ENCODE measurements around the gene MRAS.
"Not testable (repeated sequence)": the region's sequence is repeated elsewhere in the genome, so short reads cannot be mapped to it uniquely, and the experiment has no call there.

Gene MRAS

DNA sequence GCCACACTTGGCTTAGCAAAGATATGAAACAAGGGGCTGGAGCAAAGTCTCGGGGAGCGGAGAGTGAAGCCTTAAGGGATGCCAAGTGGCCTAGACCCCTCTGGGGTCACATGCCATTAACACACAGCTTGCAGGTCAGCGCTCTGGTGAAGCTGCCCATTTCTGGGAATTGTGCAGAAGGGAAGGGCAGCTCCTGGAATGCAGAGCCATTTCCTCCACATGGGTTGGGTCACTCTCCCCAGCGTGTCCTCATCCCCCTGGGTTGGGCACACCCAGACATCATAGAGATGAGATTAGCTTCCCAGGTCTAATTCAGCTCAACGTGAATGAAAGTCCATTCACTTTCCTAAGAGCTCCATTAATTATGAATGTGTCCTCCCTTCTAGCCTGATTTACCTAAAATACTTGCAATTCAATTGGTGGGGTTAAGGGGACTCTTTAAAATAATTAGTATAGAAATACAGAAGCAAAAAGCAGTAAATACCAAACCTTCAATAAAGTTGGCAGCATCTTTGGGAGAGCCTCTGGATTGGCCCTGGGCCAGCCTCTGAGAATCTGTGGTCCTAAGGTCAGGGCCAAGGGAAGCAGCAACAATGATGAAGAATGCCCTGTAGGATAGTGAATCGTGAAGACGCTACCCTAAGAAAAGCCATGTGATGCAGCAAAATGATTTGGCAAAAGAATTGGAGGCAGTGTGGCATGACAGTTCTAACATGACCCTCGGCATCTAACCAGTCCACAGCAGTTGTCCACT, 17.8 kb downstream of the MRAS start:
- DNase-seq = no peak

DNA sequence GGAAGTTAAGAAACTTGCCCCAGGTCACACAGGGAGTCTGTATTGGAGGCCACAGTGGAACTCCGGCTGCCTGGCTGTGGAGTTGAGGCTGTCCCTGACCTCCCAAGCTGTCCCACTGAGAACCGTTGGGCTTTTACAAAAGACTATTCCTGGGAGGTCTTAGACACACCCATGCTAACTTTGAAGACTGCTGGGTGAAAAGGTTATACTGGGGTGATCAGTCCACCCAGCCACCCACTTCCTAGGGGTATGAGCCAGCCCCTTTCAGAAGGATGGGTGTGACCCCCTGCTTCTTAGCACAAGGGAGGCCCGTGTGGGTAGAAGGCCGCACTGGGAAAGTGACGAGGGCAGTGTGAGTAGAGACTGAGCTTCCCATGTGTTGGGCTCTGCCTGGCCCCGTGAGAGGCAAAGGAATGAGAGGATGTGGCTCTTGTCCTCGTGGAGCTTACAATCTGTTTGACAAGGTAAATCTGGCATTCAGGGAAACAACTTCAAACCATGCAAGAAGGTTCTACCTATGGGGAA, 19.0 kb downstream of the MRAS start:
- DNase-seq = no peak

DNA sequence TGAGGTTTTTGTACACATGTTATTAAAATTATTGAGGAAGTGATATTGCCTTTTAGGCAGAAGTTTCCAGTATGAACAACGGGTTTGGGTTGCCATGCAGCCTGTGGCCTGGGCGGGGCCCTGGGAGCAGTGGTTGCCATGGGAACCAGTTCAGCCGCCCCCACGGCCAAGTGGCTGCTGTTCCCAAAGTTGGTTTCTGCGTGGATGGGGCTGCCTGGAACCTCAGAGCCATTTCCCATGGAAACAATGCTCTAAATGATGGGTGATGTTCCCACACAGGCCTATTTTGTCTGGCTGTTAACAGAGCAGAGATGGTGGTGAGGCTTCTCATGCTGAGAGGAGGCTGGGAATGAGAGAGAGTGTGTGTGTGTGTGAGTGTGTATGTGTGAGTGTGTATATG, 19.5 kb downstream of the MRAS start:
- DNase-seq = peak in 52 of 58 donors; percentile 11 to 91 (median 68)

DNA sequence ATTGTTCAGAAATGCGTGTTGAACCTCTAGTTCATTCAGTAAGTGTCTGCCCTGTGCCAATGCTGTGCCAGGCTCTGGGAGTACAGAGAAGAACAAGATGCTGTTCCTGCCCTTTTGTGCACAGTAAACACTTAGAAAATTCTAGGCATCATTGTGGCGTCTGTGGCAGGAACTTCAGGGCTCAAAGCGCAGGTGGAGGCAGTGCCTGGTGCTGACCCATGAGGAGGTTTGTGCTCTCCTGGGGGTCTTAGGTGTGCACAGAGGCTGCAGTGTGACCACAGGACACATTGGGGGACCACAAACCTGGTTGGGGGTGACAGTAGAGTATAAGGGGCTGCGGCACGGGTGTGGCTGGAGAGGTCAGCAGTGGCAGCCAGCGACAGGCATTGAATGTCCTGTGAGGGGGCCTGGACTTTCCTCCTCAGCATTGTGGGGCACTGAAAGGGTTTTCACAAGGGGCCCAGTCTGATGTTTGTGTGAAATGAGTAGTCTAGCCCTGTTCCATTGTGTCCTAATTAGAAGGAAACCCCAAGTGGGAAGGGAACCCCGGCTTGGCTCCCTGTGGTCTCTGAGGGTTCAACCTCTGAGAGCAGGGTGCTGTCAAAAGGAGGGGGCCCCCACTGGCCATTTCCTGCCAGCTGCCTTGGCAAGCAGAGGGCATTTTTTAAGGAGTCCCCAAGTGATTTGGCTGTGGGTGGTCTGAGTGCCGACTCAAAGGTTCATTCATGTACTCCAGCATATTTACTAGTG, 20.9 kb downstream of the MRAS start:
- peak in 29 of 58 donors; percentile 7 to 79 (median 40) for DNase-seq

DNA sequence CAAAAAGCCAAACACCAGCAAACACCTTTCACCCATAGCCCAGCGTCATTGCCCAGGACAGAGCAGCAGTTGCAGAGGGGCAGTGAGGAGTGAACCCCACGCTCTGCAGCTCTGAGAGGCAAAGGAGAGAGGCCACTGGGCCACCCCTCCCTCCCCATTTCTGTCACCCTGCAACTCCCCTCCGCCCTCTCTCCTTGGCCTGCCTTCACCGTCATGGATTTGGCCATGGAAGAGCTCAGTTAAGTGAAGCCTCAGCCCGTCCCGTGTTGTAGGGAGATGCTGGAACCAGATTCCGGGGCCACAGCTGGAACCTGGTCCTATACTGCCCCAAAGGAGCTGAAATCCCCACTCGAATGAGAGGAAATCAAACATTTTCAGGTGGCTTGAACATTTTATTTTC, 21.9 kb downstream of the MRAS start:
- no peak for DNase-seq

DNA sequence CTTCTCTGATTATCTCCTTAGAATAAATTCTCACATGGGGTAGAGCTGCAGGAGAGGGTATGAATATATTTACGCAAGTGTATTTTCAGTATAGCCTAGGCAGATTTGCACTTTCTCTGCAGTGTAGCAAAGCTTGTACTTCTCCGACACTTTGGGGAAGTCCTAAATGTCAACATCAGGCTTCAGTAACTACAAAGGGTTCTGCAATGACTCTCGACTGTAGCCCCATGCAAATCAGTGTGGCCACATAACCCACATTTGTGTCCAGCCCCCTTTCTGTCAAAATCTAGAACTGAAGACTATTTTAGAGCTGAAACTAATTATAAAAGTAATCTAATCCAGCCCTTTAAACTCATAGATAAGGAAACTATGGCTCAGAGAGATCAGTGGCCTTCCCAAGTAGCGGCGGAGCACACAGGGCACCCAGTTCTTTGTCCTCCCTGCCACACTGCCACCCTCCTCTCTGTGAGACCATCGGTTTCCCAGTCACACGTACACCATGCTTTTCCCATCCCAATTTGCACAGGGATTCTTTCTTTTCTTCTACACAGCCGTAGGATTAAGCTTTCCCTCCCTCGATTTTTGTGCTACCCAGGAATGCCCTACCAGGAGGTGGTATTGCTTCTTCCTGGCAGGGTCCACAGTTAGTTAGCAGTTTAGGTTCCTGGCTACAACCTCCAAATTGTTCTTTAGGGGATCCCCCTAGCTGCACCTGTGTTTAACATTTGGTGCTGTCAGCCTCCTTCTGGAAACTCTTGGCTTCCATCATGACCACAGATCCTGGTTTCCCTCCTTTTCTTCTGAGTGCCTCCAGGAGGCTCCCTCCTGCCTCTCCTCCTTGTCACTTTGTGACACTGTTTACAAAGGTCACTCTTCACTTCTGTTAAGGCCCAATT, 22.9 kb downstream of the MRAS start:
- DNase-seq = no peak

DNA sequence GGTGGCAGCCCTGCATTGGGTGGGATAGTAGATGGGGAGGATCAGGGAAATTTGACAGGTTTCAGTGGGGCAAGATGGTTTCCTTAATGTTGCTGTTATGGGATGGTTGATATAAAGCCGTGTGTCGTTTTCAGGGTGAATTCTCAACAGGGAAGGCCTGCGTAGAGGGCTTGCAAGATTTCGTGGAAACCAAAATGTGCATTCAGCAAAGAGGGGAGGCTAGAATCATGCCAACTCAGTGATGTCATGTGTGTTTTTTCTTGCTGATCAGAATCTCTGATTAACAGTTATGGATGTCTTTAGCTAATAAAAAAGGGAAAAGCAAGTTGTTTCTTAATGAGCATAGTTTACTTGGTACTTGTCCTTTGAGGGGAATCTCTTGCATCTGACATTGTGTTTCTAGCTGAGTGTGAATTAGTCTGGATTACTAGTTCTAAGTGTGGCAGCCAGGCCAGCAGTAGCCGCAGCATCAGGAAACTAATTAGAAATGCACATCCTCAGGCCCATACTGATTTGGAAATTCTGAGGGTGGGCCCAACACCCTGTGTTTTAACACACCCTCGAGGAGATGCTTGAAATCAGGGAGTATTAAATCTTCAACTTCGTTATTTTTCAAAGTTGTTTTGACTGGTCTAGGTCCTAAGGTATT, 24.8 kb downstream of the MRAS start:
- no peak for DNase-seq

DNA sequence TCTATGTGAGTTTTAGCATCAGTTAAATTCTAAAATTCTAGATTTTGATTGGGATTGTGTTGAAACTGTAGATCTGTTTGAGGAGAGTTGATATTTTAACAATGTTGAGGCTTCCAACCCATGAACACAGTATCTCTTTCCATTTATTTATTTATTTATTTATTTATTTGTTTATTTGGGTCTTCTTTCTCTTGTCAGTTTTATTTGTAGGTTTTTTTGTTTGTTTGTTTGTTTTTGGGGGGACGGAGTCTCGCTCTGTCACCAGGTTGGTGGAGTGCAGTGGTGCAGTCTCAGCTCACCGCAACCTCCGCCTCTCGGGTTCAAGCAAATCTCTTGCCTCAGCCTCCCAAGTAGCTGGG, 25.3 kb downstream of the MRAS start:
- DNase-seq = no peak

DNA sequence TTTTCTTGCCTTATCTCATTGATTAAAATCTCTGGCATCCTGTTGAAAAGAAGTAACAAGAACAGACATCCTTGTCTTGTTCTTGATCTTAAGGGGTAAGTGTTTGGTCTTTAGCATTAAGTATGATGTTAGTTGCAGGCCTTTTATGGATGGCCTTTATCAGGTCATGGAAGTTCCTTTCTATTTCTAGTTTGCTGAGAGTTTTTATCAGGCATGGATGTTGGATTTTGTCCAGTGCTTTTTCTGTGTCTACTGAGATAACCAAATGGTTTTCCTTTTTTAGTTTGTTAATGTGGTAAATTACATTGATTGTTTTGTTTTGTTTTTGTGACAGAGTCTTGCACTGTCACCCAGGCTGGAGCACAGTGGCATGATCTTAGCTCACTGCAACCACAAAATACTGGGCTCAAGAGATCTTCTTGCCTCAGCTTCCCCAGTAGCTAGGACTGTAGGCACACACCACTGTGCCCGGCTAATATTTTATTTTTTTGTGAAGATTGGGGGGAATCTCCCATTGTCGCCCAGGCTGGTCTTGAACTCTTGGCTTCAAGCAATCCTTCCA, 26.3 kb downstream of the MRAS start:
- DNase-seq = no peak

DNA sequence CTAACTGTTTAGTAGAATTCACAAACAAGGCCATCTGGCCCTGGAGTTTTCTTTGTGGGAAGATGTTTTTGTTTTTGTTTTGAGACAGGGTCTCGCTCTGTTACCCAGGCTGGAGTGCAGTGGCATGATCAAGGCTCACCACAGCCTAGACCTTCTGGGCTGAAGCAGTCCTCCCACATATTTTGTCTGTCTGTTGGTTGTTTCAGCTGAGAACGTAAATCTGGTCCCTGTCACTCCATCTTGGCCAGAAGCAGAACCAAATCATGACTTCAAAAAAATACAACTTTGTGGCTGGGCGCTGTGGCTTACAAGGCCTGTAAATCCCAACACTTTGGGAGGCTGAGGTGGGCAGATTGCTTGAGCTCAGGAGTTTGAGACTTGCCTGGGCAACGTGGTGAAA, 27.1 kb downstream of the MRAS start:
- DNase-seq = no peak

DNA sequence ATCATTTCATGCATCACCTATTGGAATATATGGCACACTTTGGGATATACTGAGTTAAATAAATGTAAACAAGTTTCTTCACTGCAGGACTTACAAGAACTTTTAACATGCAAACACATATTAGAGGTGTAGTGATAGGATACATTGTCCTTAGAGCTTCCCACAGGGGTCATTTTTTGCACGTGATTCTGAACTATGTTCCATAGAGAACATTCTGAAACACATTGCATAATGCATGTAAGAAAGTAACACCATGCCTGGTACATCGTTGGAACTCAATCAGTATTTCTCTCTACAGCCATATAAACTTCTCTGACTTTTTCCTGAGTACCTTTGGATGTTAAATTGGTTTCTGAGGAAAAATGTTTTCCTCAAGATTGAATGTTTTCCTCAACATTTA, 28.3 kb downstream of the MRAS start:
- no peak for DNase-seq

DNA sequence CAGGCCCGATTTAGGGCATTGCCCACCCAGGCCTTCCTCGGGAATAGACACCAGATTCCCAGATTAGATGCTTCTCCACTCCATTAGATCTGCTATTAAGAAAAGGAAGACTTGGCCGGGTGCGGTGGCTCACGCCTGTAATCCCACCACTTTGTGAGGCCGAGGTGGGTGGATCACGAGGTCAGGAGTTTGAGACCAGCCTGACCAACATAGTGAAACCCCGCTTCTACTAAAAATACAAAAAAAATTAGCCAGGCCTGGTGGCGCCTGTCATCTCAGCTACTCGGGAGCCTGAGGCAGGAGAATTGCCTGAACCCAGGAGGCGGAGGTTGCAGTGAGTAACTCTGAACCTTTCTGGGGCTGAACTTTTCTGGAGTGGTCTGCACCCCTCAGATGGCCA, 28.8 kb downstream of the MRAS start:
- not testable (repeated sequence) for DNase-seq

DNA sequence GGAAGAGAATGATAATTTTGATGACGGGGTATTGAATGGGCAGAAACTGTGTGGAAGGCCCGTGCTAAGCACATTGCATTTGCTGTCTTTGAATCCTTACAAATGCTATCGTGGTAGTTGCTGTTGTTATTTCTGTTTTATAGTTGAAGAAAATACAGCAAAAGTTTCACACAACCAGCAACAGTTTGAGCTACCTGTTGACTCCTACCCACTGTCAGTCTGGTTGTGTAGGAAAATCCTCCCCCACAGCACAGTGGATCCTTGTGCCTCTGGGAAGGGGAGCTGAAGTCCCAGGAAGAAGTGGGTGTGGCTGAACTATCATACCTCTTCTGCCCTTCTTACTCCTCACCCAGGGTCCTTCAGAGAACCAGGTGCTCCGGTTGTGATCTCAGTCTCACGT, 29.4 kb downstream of the MRAS start:
- no peak for DNase-seq

DNA sequence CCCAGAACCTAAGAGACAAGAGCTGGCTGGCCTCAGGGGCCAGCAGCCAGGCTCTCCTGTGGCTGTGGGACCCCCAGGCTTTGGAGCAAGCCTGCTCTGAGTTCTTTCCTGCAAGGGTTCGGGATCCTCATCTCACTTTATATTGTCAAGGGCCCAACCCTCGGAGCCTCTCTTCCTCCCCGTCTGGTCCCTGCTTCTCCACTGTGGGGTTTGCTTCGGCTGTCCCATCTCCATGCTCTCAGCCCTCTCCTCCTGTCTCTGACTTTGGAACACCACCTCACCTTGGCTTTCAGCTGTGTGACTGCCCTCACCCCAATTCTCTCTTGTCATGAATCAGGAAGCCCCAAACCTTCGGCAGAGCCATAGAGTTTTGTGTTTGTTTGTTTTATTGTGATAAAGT, 30.0 kb downstream of the MRAS start:
- no peak for DNase-seq

DNA sequence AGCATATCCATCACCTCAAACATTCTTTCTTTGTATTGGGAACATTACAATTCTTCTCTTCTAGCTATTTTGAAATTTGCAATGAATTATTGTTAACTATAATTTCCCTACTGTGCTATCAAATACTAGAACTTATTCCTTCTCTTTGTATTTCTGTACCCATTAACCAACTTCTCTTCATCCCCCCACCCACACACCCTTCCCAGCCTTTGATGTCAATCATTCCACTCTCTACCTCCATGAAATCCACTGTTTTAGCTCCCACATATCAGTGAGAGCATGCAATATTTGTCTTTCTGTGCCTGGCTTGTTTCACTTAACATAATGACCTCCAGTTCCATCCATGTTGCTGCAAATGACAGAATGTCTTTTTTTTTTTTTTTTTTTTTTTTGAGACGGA, 30.6 kb downstream of the MRAS start:
- no peak for DNase-seq

DNA sequence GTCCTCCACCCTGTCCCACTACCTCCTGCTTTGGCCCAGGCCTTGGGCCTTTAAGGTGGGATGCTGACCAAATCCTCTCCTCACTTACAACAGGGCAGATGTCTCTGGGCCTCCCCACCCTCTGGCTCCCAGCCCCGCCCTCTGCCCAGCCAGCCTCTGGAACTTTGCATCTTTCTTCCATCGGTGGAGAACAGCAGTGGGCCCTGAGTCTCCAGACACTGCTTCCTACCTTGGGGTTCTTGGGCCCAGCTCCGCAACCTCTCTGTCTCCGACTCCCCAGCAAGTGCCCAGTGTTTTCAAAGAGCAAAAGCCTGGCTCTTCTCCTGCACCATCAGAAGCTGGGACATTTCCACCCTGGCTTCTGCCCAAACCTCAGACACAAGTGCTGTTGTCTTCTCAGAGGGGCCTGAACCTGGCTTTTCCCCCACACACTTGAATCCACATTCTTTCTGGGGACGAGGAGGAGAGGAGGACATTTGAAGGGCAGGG, 33.1 kb downstream of the MRAS start:
- DNase-seq = peak in 54 of 58 donors; percentile 16 to 91 (median 72)

DNA sequence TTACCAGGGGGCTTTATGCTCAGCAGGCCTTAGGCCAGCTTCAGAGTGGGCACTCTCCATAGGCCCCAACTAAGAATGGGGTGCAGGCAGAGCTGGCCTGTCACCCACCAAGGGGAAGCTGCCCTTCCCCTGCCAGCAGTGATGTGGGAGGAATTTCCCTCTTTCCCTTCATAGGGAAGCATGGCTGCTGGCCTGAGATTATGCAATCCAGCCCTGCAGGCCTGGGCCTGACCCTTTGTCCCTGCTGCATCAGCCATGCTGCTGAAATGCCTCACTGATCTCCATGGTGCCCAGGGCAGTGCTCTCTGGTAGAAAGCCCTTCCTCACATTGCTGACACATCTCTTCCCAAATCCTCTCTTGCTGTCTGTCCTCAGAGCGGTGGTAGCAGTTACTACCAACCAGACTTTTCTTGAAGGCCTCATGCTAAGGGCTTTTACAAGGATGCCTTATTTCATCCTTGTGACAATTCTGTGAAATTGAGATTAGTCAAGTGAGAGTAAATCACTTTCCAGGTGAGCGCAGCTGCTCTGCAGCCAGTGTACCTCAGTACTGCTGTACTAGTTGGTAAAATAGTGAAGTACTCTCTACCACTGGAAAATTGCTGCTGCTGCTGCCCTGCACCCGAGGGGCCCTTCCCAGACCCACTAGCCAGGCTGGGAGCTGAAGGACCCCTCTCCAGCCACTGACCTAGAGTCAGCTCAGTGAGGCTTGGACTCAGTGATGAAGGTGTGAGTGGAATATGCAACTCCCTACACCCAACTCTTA, 33.8 kb downstream of the MRAS start:
- peak in 46 of 58 donors; percentile 12 to 85 (median 57) for DNase-seq

DNA sequence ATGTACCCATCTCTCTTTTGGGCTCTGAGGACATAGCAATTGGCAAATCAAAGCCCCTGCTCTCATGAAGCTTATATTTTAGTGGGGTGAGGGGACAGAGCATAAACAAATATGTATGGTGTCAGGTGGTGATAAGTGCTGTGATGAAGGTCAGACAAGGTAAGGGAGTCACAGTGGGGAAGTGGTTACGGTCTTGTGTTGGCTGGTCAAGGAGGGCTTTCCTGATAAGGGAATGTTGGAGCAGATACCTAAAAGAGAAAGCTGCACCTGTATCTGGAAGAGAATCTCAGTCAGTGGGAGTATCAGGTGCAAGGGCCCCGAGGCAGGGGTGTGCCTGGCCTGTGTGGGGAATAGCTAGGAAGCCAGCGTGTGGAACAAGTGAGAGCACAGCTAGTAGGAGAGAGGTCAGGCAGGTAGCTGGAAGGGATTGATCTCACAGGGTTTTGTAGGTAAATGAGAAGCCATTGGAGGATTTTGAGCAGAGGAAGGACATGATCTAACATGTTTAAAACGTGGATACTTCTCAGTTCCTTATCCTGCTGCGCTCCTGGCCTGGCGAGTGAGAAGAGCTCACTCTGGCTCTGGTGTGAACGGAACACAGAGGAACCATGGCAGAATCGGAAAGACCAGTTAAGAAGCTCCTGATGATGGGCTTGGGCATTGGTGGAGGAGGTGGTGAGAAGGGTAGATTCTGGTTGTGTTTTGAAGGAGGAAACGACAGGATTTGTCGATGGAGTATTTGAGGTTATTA, 35.5 kb downstream of the MRAS start:
- DNase-seq = no peak

DNA sequence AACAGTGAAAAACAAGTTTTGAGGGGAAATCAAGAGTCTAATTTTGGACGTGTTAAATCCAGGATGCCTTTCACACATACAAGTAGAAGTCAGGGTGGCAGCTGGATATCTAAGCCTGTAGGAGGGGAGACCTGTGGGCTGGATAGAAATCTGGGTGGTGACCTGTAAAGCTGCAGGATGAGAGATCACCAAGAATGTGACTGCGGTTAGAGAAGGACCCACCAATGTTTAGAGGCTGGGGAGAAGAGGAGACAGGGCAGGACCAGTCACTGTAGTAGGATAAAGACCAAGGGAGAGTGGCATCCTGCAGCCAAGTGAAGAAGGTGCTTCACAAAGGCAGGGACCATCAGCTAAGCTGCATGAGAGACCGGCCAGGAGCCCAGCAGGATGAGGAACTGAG, 36.2 kb downstream of the MRAS start:
- DNase-seq = no peak

All from anterior cingulate cortex (tissue), 58 donors.